HG02938 (cell line): ENCODE data around the gene ACOXL.

ENCODE experiments used
- ATAC-seq: cut with Tn5 transposase; IDR thresholded peaks from one replicate; pipeline ENCODE4 v1.9.1; 2021; ENCODE audit warnings: mild to moderate bottlenecking, moderate library complexity; ENCODE audit not compliant: unreplicated experiment

ACOXL gene

DNA sequence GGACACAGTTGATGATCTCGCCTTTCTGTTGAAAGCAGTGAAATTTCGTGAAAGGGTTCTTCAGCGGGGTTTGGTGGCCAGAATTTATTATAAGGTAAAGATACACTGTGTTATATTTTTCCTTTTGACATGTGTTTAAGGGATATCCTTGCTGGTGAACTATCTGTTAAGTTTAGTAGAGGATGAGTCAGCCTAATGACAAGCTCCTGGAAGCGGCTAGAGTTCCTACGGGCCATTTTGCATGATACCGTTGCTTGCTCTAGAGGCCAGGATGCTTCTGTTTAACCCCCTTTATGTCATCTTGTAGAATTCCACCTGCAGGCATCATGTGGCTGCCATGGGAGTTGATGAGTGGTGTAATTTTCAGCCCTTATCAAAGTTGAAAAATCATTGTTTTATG lies 263.5 kb downstream of the ACOXL start:
- no peak for ATAC-seq

DNA sequence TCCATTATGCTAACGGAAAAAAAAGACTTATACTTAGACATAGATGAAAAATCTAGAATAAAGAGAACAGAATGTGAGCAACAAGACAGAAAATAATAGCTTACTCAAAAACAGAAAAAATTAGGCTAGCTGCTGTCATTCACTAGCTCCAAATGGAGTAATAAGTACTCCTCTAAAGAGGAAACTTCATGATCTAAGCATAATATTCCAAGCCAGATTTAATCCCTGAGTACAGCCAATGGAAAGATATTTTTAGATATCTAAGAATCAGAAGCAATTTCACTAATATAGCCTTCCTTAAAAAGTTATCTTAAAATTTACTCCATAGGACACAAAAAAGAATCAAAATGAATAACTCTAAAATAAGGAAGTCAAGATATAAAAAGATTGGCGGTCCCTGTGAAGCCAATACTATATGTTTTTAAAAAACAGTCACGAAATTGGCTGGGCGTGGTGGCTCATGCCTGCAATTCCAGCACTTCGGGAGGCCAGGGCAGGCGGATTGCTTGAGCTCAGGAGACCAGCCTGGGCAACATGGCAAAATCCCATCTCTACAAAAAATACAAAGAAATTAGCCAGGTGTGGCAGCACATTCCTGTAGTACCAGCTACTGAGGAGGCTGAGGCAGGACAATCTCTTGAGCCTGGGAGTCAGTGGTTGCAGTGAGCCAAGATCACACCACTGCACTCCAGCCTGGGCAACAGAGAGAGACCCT lies 265.1 kb downstream of the ACOXL start:
- no peak for ATAC-seq

DNA sequence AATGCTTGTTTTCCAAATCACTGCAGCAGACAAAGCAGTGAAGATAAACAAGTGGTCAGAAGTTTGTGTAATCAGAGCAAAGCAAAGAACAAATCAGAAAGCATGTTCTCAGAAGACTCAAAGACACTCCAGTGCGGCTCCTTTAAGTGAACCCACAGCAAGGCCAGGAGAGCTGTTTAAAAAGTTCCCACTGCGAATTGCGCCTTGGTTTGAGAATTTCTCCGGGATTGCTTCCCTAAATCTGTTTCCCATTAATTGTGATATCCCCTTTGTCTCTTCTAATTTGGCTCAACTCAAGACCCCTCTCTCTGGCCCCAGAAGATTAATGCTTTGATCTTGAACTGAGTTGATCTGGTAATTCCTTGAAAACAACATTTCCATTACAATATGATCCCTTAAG lies 265.9 kb downstream of the ACOXL start:
- ATAC-seq: no peak

DNA sequence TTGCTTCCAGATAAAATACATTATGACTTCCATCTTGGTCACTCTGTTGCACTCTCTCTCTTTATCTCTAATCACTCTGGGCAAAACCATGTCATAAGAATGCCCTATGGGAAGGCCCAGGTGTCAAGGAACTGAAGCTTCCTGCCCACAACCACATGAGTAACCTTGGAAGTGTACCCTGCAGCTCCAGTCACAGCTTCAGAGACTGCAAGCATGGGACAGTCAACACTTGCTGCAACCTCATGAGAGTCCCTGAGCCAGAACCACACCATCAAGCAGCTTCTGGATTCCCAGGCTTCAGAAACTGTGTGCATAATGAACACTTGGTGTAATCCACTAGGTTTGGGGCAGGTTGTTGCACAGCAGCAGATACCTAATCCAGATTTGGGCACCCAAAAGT lies 267.3 kb downstream of the ACOXL start:
- no peak for ATAC-seq

DNA sequence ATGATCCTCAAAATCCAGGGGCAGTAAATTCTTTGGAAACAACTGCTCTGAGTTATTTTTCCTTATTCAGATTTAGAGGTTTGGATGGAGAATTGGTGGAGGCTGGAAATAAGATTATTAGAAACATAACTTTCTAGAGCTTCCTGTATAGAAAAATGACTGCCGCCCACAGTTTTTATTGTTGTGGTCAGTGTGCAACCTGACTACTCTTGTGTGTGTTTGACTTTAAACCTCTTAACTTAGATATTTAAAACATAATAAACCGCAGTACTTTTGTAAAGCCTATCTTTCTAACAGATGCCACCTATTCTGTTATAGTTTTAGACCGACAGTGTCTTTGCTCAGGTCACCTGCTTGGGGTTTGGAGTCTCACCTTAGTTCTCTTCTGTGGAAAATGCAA lies 272.9 kb downstream of the ACOXL start:
- no peak for ATAC-seq

DNA sequence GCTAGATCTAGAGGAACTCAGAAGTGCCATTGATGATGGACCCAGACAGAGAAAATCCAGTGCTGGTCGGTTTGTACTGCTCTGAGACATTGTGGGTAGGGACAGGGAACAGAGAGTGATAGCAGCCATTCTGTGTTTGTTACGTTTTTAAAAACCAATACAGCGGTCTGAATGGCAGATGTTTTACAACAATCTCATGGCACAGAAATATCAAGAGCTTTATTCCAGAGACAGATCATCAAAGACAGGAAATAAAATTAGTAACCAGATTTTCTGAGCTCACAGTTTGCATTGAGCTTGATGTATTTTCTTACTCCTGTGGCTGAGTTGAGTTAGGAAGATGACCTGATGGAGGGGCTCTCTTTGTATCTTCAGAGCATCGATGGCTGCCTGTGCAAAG lies 273.4 kb downstream of the ACOXL start:
- ATAC-seq: no peak

DNA sequence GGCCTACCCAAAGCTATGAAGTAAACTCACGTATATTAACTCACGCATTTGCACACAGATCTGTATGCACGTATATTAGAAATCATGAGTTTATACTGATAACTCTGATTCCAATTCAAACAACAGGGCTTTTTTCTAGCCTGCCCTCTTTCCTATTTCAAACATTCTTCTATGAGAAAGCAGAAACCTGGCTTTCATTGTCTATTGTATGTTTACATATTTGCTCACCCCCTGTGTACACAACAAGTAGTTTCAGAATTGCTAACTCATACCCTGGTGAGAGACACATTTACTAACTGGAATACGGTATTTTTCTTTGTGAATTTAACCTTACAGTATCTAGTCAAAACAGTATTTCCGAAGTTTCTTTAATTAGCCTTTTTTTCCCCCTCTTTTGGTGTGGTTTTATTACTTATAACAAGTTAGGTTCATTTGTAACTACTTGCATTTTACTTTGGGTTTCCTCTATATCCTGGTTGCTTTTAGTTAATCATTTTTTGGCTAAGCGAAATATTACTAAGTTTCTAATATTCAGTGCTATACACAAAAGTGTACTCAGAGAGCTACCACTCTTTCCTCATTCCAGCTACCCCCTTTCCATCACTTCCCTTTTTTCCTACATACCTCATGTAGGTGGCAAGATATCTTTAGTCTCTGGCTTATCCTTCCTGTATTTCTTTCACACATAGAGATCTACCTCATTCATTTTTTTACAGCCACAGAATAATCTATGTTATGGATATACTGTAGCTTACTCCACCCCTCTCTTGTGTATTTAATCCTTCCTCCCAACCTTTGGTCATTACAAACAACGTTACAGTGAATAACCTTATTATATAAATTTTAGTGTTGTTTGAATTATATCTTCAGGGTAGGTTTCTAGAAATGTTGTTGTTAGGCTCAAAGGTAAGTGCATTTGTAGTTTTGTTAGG lies 275.6 kb downstream of the ACOXL start:
- ATAC-seq: no peak

DNA sequence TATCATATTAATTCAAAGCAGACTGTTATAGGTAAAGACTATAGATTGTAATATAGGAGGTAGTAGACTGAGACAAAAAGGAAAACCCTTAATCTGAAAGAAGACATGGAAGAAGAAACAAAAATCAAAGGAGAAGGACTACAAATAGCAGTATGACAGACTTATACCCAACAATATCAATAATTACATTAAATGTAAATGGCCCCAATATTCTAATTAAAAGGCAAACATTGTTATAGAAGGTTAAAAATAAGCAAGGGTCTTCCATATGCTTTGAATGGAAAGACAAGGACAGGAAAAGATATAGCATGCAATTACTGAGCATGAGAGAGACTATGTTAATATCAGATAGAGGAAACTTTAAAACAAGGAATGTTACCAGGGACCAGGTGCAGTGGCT lies 278.8 kb downstream of the ACOXL start:
- ATAC-seq: no peak

DNA sequence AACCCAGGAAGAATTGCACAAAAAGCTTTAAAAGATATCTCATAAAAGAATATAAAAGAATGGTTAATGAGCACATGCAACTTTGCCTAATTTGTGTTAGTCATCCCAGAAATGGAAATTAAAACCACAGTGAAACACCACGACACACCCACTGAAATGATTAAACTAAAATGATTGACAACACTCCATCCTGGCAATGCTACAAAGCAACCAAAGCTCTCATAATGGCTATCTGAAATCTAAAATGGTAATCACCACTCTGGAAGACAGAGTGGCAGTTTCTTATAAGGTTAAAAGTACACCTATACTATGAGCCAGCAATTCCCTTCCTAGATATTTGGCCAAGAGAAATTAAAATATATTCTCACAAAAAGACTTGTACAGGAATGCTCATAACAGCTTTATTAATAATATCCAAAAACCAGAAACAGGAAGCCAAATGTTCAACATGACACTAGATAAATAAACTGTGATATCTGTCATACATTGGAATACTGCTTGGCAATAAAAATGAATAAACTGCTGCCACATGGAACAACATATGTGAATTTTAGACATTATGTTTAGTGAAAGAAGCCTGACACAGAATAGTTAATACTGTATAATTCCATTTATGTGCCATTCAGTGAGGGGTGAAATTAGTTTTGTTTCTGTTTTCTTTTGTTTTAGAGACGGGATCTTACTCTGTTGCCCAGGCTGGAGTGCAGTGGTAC lies 283.1 kb downstream of the ACOXL start:
- ATAC-seq: no peak

DNA sequence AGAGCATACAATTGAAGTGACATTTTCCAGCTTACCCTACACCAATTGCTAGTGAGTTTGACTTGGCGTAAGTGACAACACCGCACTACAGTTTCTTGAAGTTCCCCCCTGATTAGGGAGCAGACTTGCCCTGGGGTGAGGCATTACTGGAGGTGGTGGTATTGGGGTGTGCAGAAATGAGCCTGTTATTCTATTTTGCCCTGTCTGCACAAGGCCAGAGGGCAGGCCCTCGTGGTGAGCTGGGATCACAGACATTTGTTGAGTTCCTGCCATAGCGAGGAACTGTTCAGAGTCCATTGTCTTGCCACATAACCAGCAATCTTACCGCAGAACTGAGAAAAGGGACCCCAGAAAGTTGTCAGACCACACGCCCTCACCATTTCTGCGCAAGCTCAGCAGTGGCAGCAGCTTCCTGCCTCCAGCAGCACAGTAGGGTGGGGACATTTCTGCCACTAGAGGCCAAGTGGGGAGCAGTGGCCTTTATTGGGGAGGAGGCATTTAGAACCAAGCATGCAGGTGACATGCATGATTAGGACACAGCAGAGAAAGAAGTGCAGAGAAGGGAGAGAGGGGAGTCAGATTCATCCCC lies 284.8 kb downstream of the ACOXL start:
- no peak for ATAC-seq

DNA sequence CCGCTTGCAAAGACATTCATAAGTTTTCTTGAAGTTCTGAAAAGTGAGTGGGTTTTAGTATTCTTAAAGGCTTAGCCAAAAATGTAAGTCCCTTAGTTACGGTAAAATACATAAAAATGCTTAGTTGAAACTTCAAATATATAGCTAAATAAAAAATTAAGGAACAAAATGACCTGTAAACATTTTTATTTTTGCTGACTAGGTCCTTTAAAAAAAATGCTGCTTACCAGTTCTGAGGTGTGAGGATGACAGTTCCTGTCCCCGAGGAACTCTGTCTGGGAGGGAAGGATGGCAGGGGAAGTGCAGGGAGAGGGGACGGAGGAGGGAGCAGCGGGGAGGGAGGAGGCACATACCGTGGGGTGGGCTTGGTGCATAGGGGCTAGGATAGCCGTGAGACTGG lies 285.5 kb downstream of the ACOXL start:
- ATAC-seq: no peak

DNA sequence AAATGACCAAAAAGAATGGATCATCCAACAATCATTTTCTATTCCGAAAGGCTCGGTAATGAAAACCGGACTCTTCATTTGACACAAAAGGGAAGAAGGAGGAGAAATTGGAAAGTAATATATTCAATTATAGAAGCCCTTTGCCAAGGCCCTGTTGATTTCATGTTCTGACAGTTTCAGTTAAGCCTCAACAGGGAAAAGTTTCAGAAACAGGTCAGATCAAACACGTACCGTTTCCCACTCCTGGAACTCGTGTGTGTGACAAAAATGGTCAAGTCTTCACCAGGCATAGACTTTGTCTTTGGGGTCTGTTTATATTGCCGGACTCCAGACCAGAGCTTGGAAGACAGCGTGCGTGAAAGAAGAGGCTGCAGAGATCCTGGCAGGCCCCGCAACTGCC lies 287.0 kb downstream of the ACOXL start:
- ATAC-seq: no peak

DNA sequence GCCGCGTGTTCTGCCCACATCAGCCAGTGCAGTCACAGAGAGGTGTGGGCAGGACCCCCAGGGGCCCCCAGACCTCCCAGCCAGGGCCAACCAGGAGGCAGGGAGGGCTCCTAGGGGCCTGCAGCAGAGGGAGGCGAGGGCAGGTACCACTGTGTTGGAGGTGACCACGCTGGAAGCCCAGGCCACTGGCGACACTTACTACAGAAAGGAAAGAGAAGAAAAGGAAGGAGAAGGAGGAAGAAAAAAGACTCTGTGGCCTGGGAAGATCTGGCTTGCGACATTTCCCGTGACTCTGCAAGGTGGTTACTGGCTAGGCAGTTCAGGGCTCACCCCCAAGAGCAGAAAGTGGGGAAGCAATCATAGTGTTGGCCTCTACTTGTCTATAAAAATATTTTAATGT lies 290.3 kb downstream of the ACOXL start:
- no peak for ATAC-seq

DNA sequence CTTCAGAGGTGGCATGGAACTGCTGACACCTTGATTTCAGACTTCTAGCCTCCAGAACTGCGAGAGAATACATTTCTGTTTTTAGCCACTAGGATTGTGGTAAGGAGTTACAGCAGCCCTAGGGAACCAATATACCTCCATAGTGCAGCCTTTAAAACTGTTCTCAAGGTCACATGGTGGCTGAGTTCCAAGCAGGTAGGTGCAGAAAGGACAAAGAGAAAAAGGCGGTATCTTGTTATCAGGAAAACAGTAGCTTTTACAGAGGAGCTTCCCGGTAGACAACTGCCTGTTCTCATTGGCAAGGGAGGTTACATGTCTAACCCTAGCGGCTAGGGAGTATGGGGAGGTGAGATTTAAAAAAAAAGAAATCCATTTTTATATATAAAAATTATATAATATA lies 292.1 kb downstream of the ACOXL start:
- ATAC-seq: no peak

DNA sequence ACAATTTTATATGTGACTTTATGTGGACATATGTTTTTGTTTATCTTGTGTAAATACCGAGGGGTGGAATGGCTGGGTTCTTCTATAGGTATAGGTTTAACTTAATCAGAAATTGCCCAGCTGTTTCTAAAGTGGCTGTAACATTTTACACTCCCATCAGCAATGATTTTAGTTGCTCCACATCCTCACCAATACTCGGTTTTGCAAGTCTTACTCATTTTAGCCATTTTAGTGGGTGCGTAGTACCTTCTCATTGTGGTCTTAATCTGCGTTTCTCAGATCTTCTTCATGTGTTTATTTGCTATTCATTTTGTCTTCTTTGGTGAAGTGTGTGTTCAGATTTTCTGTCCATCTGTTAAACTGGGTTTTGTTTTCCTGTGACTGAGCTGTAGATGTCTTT lies 292.9 kb downstream of the ACOXL start:
- ATAC-seq: no peak

DNA sequence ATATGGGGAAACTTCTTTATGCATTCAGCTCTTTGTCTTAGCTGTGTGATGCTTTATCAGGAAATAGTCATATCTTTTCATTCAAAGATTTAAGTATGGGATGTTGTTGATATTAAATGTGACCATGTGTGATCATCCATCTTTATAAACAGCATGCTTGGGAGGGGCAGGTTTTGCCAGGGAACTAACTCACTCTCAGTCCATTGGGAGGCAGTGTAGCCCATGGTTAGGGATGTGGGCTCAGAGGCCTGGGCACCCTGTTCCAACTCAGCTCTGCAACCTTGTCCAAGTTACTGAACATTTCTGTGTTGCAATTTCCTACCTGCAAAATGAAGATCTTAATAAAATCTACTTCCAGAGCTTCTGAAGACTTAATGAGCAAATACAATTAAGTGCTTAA lies 296.3 kb downstream of the ACOXL start:
- ATAC-seq: no peak

DNA sequence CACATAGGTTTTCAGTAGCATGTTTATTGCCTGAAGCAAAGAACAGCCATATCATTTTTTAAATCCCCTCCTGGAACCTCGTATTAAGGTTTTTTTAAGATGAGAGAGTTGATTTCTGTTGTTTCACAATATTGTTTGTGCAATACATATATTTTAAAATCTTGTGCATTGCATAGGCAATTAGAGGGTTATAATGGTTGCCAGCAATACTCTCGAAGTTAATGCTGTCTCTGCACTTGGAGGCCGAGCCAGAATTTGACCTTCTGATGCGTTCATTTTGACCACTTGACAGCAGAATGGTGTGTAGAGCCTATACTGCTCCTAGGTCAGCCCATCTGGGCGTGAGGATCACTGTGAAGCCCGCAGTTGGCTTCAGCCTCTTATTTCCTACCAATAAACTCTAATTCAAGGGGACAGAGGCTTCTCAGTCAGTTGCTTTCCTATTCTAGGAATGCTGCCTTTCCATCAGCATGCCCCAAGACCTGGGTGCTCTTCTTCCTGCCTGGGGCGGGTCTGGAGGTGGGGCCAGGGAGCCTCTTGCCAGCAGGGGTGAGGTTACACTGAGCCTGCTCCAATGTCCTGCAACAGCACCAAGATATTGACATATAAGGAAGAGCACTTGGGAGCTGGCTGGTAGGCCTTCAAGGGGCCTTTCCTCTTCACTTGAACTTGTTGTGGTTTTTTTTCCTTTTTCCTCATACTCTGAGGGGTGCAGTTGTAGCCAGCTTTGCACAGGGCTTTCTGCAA lies 297.0 kb downstream of the ACOXL start:
- ATAC-seq: no peak

DNA sequence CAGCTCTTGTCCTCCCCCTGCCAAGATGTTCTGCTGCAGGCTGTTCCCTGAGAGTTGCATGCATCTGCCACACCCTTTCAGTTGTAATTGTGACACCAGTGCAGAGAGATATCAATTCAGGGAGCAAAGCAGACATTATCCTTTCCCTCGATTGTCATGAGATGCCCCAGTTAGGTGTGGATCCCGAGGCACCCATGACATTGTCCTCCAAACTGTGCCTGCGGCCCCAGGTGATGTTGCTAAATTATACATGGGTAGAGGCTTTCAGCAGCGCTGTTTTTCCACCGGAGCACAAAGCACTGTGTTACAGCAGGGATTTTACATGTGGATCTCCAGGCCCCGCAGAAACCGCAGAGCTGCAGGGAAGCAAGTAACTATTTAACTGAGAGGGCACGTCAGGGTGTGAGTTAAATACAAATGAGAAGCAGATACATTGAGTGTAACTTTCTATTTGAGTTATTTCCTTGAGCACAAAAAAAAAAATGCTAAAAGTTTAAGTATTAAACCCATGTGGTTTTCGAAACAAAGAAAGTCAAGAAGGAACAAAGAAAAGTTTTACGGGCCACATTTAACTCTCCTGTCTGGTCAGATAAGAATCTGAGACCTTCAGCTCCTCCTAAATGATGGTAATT lies 298.0 kb downstream of the ACOXL start:
- ATAC-seq: peak; percentile 83

DNA sequence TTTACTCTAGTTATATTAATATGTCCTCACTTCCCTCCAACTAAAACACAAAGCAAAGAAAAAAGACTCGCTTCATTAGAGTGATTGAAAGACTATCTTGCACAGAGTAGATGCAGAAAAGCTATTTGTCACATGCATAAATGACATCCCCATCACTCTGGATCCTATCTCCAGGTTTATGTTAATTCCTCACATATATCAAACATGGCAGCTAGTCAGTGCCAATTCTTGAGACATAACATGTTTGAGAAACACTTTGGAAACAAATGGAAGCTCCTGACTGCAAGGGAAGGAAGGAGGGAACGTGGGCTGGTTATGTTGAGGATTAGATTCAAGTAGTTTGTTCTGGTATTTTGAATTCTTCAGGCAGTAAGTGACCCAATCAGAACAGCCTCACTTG lies 298.6 kb downstream of the ACOXL start:
- ATAC-seq: peak; percentile 8
